K562 (cell line): ENCODE data around the gene PYGO2. TPM values are rescaled to one million over a fixed set of nuclear protein-coding genes. Genes with fewer than 3 reads are reported as not detected.
A peak's percentile ranks its signal among the peaks of the same experiment; 100 is the strongest.

Experiments used
- ARID3B ChIP-seq: fragments of 250-450 bp; sonication (Bioruptor Pico); IDR thresholded peaks from 2 replicates; pipeline ENCODE4 v1.4.0; 2020; ENCODE audit warnings: borderline replicate concordance
- C11orf30 ChIP-seq: fragments of 450-650 bp; IDR thresholded peaks from 2 replicates; pipeline ENCODE4 v1.6.1; 2016; ENCODE audit warnings: low read depth, mild to moderate bottlenecking
- CBX1 ChIP-seq: sonication (generic); IDR thresholded peaks from 2 replicates; pipeline ENCODE4 v1.6.1; 2016; ENCODE audit warnings: antibody characterized with exemption, low read depth, mild to moderate bottlenecking
- FOXK1 ChIP-seq: sonication (generic); formaldehyde crosslinking; IDR thresholded peaks from 2 replicates; pipeline ENCODE4 v1.8.0; 2022; ENCODE audit warnings: missing genetic modification reagents, mild to moderate bottlenecking, borderline replicate concordance
- HDAC6 ChIP-seq: IDR thresholded peaks from 2 replicates; pipeline ENCODE4 v1.6.1; 2012; ENCODE audit warnings: low read depth, mild to moderate bottlenecking, control low read depth, inconsistent platforms, low read length, moderate library complexity
- HLTF ChIP-seq: fragments of 450-650 bp; IDR thresholded peaks from 2 replicates; pipeline ENCODE4 v1.6.1; 2016
- MCM5 ChIP-seq: fragments of 450-650 bp; IDR thresholded peaks from 2 replicates; pipeline ENCODE4 v1.6.1; 2016; ENCODE audit warnings: low read depth
- MECOM ChIP-seq: fragments of 250-450 bp; sonication (Bioruptor Pico); IDR thresholded peaks from 2 replicates; pipeline ENCODE4 v1.8.0; 2022; ENCODE audit warnings: inconsistent platforms
- NONO ChIP-seq, 2 experiments: fragments of 200-400 bp in 1 of 2; fragments of 450-650 bp in 1 of 2; formaldehyde crosslinking in 1 of 2; IDR thresholded peaks; 2 replicates each; pipeline ENCODE4 v1.6.1; 2017; ENCODE audit warnings: low read depth in 2 of 2, mild to moderate bottlenecking in 2 of 2, moderate library complexity in 2 of 2, low read length in 1 of 2
- NR4A1 ChIP-seq, 2 experiments: fragments of 250-450 bp in 1 of 2; fragments of 450-650 bp in 1 of 2; sonication (Bioruptor Pico) in 1 of 2; IDR thresholded peaks; 2 replicates each; pipeline versions ENCODE4 v1.4.0 to v1.6.1; 2016 to 2020; ENCODE audit warnings: mild to moderate bottlenecking in 2 of 2, missing compliant biosample characterization in 1 of 2, missing genetic modification characterization in 1 of 2, moderate library complexity in 1 of 2
- POLR2H ChIP-seq: IDR thresholded peaks from 2 replicates; pipeline ENCODE4 v1.6.1; 2016; ENCODE audit warnings: missing genetic modification characterization, low read depth, mild to moderate bottlenecking, control low read depth, missing compliant biosample characterization, moderate library complexity
- PTRF ChIP-seq: fragments of 450-650 bp; IDR thresholded peaks from 2 replicates; pipeline ENCODE4 v1.6.1; 2016; ENCODE audit warnings: mild to moderate bottlenecking, missing genetic modification characterization, missing compliant biosample characterization
- TBL1XR1 ChIP-seq, 2 experiments: IDR thresholded peaks; 2 replicates each; pipeline ENCODE4 v1.6.1; 2012; ENCODE audit warnings: improper control_type of control experiment in 2 of 2, low read length in 2 of 2, mild to moderate bottlenecking in 1 of 2
- TCF7 ChIP-seq: sonication (generic); IDR thresholded peaks from 2 replicates; pipeline ENCODE4 v1.6.1; 2016; ENCODE audit warnings: antibody characterized with exemption, borderline replicate concordance
- ZBTB9 ChIP-seq: fragments of 450-650 bp; formaldehyde crosslinking; IDR thresholded peaks from 2 replicates; pipeline ENCODE4 v1.4.0; 2020; ENCODE audit warnings: mild to moderate bottlenecking, moderate library complexity
- ZFP91 ChIP-seq: sonication (generic); formaldehyde crosslinking; IDR thresholded peaks from 2 replicates; pipeline ENCODE4 v1.8.0; 2022; ENCODE audit warnings: mild to moderate bottlenecking, missing genetic modification reagents
- ZNF445 ChIP-seq: fragments of 250-450 bp; sonication (Bioruptor Pico); IDR thresholded peaks from 2 replicates; pipeline ENCODE4 v1.4.0; 2020; ENCODE audit warnings: low read depth, mild to moderate bottlenecking, moderate library complexity
- polyA plus RNA-seq, 8 experiments: library from polyadenylated mRNA; depleted of rRNA in 4 of 8; stranded (reverse) in 5 of 8; unstranded in 3 of 8; fragments of >200 nt; fragmentation: Nextera tagmentation in 2 of 8; fragmentation: Illumina TruSeq in 1 of 8; extraction: Ambion mirVana in 2 of 8; extraction: Trizol in 1 of 8; gene quantifications; 2 replicates each; pipeline versions ENCODE4 v1.2.1 to v1.2.3, GENCODE V29; 2011 to 2014; ENCODE audit warnings: inconsistent platforms in 1 of 8, missing spikeins in 1 of 8
- total RNA-seq, 7 experiments: library from RNA; depleted of rRNA in 6 of 7; stranded (reverse); fragments of >200 nt in 6 of 7; fragmentation: Illumina TruSeq in 2 of 7; extraction: Trizol in 2 of 7; gene quantifications; 2 replicates each; pipeline versions ENCODE4 v1.2.1 to v1.2.3, GENCODE V29; 2011 to 2021; ENCODE audit warnings: low replicate concordance in 1 of 7
- TF ChIP-seq, protein P1 (sequence below): fragments of 450-650 bp; IDR thresholded peaks from 2 replicates; pipeline ENCODE4 v1.6.1; 2018; ENCODE audit not compliant: partially characterized antibody

PYGO2 gene
- total and polyA plus RNA-seq, 9 of the 15 experiments (the other 6 are each of a cell fraction or from before 2014, with no cell fraction given): 8.3 to 36.2 (median 18.2) TPM

DNA sequence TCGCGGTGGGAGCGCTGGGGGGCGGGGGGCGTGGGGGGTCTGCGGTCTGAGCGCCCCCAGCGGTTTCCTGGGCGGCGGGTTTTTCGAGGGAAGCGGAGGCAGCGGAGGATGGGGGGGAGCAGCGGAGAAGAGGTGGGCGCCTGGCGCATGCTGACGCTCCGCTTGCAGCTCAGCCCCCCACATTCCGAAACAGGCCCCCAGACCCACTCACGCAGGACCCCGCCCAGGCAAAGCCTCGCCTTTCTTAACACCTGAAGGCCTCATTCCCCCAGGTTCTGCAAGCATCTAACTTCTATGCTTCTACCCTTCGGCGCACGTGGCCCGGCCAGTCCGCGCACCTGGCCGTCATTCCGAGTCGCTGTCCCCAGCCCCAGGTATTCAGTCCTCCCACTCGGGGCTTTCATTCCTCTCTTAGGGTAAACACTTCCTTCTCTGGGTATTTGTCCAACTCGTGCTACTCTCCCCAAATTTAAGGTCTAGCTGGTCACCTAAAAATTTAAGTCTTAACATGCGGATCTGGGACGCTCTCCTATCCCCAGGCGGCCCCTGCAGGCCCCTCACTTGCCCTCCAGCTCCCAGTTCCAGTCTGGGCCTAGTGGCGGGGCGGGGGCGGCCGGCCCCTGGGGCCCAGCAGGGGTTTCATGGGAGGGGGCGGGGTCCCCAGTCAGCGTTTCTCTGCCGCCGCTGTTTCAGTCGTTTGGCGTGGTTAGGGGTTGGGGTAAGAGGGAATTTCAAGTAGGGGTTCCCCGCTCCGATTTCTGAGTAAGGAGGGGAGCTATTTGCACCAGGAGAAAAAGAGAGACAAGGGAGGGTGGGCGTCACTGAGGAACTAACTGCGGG lies 38.2 kb upstream of the PYGO2 start (continued):
- TF ChIP-seq NR4A1 (CRISPR knock-in tag; IDR thresholded peaks at IDR 0.05) (no peak), NR4A1 (tag; IDR thresholded peaks at IDR 0.05) (peak; percentile 51), TCF7 (no peak), TBL1XR1 (IDR thresholded peaks at IDR 0.05; ENCODE audit: low read length in 2 of 2) (no peak), POLR2H (tag) (no peak; the same call in 1 of the 2 replicates), HLTF (no peak), MECOM (CRISPR knock-in tag) (no peak), ZBTB9 (peak; percentile 19; the same call in 1 of the 2 replicates), FOXK1 (CRISPR knock-in tag) (no peak; the same call in 1 of the 2 replicates), ZNF445 (CRISPR knock-in tag) (no peak), MCM5 (no peak), CBX1 (no peak), PTRF (tag) (no peak), ARID3B (no peak), ZFP91 (CRISPR knock-in tag) (no peak), NONO (IDR thresholded peaks at IDR 0.05; ENCODE audit: low read depth in 2 of 2, low read length in 1 of 2) (no peak; a peak in 1 of 4 replicates), C11orf30 (peak; percentile 48; the same call in 1 of the 2 replicates), HDAC6 (no peak)
- TF ChIP-seq, protein P1, sequence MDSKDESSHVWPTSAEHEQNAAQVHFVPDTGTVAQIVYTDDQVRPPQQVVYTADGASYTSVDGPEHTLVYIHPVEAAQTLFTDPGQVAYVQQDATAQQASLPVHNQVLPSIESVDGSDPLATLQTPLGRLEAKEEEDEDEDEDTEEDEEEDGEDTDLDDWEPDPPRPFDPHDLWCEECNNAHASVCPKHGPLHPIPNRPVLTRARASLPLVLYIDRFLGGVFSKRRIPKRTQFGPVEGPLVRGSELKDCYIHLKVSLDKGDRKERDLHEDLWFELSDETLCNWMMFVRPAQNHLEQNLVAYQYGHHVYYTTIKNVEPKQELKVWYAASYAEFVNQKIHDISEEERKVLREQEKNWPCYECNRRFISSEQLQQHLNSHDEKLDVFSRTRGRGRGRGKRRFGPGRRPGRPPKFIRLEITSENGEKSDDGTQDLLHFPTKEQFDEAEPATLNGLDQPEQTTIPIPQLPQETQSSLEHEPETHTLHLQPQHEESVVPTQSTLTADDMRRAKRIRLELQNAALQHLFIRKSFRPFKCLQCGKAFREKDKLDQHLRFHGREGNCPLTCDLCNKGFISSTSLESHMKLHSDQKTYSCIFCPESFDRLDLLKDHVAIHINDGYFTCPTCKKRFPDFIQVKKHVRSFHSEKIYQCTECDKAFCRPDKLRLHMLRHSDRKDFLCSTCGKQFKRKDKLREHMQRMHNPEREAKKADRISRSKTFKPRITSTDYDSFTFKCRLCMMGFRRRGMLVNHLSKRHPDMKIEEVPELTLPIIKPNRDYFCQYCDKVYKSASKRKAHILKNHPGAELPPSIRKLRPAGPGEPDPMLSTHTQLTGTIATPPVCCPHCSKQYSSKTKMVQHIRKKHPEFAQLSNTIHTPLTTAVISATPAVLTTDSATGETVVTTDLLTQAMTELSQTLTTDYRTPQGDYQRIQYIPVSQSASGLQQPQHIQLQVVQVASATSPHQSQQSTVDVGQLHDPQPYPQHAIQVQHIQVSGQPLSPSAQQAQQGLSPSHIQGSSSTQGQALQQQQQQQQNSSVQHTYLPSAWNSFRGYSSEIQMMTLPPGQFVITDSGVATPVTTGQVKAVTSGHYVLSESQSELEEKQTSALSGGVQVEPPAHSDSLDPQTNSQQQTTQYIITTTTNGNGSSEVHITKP: peak; percentile 76
